Erythroblast (primary cell): Measurements from ENCODE around the gene UBASH3B.

Experiments
- DNase-seq, 2 experiments: peaks; one replicate each; lab custom pipeline; 2025; lab: John Stamatoyannopoulos, UW
- GATA1 ChIP-seq: IDR thresholded peaks from 2 replicates; pipeline ENCODE4 v1.6.1; 2011; ENCODE audit warnings: low read depth, mild to moderate bottlenecking, control low read depth, low read length, moderate library complexity
- POLR2A ChIP-seq: IDR thresholded peaks from 2 replicates; pipeline ENCODE4 v1.6.1; 2011; ENCODE audit warnings: mild to moderate bottlenecking, low read length

The UBASH3B gene

DNA sequence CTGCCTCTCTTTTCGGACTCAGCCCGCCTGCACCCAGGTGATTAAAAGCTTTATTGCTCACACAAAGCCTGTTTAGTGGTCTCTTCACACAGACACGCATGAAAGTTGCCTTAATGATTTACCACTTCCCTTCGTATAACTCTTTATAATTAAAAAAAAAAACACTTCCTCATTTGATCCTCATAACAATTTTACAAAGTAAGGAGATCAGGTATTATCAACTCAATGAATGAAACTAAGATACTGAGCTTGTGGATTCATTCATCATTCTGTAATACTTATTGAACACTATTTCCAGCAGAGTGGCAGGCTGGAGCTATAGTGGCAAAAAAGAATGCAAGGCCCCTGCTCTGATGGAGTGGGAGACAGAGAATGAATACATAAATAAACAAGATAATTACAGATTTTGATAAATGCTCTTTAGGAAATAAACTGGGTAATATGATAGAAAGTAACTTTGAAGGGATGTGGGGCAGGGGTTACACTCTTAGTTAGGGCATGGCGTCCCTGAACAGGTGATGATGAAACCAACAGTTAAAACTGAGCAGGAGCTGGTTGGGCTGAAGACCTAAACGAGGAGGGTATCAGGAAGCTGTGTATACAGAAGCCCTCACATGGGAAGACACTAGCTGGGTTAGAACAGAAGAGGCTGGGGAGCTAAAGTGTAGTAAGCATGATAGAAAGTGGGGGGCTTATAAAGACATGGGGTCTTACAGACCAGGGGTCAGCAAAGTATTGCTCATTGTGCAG, 177.4 kb downstream of the UBASH3B start:
- peak in 1 of 2 experiments; percentile 9 for DNase-seq
- TF ChIP-seq GATA1 (no peak), POLR2A (no peak)

DNA sequence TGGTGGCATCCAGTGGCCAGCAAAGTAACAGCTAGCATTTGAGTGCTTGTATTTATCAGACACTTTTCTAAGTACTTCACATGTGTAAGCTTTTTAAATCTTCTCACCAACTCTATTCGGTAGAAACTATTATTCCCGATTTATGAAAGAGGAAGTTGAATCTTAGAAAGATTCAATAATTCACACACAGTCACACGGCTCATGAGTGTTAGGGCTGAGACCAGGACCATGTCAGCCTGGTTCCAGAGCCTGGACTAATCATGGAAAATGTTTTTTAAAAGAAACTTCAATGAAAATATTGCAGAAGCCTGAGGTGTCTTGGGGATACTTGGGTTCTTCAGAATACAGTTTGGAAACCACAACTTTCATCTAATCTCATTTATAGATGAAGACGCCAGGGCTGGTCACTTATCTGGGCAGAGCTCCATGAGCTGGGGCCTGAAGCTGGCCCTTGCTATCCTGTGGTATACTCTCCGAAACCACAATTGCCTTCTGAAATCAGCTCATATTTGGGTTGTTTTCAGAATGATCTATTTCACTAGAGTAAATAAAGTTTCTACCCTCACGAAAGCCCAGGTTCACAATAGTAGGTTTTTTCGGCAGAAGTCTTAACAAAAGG, 178.4 kb downstream of the UBASH3B start:
- no peak for DNase-seq
- TF ChIP-seq GATA1 (no peak), POLR2A (no peak)

DNA sequence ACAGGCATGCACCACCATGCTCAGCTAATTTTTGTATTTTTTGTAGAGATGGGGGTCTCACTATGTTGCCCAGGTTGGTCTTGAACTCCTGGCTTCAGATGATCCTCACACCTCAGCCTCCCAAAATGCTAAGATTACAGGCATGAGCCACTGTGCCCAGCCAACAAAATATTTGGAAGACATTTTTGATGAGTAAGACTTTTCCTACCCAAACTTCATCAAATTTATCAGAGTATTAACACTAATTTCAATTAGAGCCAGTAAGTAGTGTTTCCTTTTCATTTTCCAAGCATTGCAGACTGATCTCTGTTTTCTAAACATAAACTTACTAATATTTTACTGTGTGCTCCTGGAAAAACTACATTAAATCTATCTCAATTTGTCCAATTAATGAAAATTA, 181.4 kb downstream of the UBASH3B start:
- TF ChIP-seq POLR2A, result no peak
- no peak for TF ChIP-seq GATA1
- no peak for DNase-seq

DNA sequence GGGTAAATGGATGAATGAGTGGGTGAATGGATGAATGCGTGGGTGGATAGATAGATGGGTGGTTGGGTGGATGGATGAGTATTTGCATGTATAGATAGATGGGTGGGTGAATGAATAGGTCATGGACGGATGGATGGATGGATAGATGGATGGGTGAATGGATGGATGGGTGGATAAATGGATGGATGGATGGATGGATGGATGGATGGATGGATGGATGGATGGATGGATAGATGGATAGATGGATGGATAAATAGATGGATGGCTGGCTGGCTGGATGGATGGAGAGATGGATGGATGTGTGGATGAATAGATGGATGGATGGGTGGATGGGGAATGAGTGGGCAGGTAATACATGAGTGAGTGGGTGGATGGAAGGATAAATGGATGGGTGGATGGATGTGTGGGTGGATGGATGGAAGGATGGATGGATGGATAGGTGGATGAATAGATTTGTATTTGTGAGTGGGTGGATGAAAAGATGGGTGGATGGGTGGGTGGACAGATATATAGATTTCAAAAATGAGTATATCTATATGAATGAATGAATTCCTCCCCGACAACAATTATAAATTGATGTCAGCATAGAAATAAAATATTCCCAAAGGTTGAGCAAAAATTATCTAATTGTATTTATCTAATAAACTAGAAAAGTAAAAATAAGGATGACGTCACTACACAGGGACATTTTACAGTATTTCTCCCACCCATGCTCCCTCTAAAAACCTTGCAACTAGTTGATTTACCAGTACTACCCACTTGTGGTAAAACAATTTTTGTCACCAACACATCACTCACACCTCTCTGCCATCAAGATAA, 182.2 kb downstream of the UBASH3B start:
- no peak for TF ChIP-seq POLR2A
- no peak for TF ChIP-seq GATA1

DNA sequence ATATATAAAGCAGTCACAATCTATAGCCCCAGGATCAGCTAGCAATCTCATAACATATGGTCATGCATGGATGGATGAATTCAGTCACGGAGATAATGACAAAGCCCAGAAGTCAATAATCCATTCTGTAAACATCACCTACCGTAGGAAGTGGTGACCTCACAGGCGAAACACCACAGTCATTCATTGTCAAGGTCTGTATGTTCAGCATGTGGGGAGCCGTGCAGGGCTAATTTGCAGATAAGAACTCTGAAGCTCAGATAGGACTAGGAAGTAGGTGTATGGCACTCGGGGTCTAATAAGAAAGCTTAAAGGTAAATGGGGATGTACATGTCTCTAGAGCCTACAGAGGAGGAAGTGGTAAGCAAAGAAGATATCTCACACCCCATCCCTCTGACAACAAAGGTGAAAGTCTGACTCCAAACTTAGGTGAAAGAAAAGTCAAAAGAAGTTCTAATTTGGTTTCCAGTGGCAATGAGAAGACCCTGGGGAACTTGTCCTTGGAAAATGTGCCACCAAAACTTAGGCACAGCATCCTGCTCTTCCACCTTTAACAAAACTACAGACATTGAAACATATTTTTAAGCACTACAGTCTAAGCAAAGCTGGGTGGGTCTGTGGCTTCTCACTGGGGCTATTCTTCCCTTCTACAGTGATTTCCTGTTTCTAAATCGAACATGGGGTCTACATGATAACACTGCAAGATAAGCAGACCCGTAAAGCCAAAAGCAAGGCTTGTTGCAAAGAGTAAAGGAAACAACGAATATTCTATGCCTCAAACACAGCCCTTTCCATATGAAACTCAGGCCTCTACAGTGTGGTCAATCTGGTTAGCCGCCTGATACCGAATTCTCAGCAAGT, 188.0 kb downstream of the UBASH3B start:
- no peak for TF ChIP-seq POLR2A
- TF ChIP-seq GATA1, result no peak
- no peak for DNase-seq

More for the DNA sequence above, 182.2 kb downstream of the UBASH3B start:
- no peak for DNase-seq

DNA sequence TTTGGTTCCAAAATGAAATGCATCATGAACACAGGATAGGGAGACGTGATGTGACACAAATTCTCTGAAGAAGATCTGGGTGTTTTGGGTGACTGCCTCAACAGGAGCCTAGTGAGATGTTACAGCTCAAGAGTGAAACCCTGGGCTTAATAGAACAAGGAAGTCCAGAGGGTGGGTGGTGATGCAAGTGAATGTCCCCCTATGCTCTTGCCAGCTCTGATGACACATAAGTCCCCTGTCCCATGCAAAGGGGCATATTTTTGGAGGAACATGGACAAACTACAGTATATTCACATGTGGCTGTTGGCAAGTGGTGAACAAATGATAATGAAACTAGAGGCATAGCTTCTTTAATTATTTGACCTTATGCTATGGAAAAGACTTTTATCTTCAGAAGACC, 191.9 kb downstream of the UBASH3B start:
- TF ChIP-seq POLR2A (no peak), GATA1 (no peak)
- no peak for DNase-seq

DNA sequence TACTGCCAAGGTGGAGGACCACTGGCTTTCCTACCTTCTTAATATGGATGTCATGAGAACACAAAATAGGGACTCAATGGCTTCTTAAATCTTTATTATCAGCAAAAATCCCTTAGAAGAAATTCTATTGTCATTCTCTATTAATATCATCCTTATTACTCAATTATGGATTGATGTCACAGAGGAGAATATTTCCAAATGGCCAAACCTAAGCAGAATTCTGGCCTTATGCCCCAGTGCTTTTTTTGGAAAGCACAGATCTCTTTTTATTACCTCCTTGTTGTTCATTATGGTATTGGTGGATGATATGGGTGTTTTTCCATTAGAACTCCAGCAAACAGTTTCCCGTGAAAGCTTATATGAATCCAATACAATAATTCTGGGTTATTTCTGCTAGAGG, 192.7 kb downstream of the UBASH3B start:
- TF ChIP-seq POLR2A (no peak), GATA1 (no peak)
- DNase-seq, result no peak

DNA sequence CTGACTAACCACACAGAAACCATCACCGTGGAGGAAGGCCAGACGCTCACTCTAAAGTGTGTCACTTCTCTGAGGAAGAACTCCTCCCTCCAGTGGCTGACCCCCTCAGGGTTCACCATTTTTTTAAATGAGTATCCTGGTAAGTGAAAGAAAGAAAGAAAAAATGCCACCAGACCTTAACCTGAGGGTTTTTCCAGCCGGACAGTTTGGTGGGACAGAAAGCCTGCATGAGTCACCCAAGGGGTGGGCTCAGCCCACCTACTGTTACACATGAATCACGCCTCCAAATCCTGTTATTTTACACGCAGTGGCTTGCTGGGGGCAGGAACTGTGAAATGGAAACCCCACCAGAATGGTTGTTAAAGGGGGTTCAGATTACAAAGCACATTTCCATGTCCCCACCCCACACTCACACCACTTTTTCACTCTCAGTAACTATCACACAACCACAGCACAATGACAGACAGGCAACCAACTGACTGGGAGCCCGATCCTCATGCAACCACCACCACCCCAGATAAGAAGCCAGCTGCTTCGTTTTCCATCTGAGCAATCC, 194.6 kb downstream of the UBASH3B start:
- TF ChIP-seq GATA1 (no peak), POLR2A (no peak)
- DNase-seq, result no peak

DNA sequence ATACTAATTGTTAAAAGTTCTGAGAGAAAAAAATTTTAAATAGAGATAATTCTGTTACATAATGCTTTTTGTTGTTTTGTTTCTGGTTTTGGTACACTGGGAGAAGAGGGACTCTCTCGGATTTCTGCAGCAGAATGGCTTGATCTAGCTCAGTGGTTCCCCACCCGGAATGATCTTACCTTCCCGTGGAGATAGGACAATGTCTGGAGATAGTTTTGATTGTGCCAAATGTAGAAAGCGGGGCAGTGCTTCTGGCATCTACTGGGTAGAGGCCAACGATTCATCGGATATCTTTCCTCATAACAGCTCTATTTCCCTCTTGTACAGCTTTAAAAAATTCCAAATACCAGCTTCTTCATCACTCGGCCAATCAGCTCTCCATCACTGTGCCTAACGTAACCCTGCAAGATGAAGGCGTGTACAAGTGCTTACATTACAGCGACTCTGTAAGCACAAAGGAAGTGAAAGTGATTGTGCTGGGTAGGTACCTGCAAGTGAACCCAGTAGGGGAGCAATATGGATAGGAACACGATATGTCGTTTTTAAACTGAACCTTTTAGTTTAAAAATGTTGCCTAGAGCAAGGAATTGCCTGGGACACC, 195.9 kb downstream of the UBASH3B start:
- no peak for DNase-seq
- TF ChIP-seq POLR2A, result no peak
- TF ChIP-seq GATA1, result no peak

DNA sequence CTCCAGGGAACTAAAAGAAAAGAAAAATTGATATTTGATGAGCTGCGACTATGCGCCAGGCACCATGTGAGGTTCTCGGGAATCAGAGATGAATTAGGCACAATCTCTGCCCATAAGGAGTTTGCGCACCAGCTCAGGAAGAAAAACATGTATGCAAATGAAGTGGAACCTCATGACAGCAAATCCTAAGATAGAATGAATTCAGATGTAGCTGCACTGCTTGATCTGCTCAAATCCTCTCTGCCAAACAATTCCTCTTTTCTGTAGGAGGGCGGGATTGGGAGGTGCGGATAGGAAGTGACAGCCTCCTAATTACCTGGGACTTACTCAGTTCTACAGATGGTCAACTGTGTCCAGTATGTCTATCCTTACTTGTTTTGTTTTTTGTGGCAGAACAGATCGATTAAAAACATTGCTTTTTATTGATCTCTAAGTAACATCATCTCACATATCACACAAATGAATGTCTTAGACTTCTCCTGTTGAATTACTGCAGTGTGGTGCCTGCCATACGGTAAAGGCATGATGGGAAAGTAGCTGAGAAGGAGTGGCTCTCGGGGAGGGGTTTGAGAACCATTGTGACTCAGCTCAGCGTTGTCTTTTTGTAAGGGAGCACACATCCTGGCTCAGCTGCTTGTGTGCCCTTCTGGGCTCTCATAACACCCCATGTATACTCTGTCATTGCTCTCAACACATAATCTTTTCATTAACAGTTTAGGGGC, 196.7 kb downstream of the UBASH3B start:
- no peak for DNase-seq
- TF ChIP-seq POLR2A (no peak), GATA1 (no peak)

DNA sequence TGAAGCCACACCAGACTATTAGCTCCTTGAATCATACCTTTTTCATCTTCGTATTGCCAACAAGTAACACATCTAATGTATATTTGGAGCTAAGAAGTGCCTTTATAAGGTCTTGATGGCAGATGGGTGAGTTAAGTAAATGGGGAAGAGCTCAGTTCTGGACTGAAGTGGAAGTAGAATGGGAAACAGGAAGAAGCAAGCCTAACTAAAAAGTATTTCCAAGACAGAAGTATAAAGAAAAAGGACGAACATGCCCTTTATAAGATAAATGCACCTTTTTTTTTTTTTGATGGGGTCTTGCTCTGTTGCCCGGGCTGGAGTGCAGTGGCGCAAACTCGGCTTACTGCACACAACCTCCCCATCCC, 197.3 kb downstream of the UBASH3B start:
- TF ChIP-seq POLR2A (no peak), GATA1 (no peak)
- no peak for DNase-seq

DNA sequence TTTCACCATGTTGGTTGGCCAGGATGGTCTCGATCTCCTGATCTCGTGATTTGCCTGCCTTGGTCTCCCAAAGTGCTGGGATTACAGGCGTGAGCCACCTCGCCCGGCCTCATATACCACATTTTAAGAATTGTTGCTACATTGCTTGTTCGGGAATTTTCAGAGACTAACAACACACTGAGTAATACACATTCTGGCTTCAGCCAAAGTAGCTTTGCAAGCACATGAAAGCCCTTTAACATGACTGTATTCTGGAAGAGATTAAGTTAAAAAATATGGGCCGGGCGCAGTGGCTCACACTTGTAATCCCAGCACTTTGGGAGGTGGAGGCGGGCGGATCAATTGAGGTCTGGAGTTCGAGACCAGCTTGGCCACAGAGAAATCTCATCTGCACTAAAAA, 197.7 kb downstream of the UBASH3B start:
- TF ChIP-seq POLR2A (no peak), GATA1 (no peak)
- DNase-seq, result no peak

DNA sequence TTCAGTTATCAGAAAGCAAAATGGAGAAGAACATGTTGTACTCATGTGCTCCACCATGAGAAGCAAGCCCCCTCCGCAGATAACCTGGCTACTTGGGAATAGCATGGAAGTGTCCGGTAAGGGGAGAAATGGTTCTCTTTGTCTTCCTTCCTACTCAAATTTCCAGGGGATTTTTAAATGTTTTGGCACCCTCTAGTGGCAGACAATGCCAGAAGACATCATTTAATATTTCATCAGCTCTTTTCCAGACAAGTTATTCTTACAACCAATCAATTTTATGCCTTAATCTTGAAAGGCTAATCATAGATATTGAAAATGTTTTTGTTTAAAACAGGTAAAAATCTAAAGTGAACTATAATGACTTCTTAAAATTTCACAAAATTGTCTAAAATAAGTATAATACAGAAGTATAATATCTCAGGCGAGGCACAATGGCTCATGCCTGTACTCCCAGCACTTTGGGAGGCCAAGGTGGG, 198.5 kb downstream of the UBASH3B start:
- TF ChIP-seq GATA1 (no peak), POLR2A (no peak)
- DNase-seq, result peak; percentile 54 to 71
